Cardiac muscle cell (in vitro differentiated cells and primary cell): ENCODE data around the gene ELOVL6. TPM values are rescaled to one million over a fixed set of nuclear protein-coding genes. Genes with fewer than 3 reads are reported as not detected.

Experiments used
- DNase-seq, 2 donors: peaks; one replicate each; pipeline versions ENCODE4 v3.0.0 to v3.0.0-alpha.2; 2010 to 2017; ENCODE audit warnings: low read depth in 1 of 2, low spot score in 1 of 2
- H3K27ac ChIP-seq: fragments of 200-600 bp; sonication (generic); 2 replicates; pipeline ENCODE4 v1.5.1; 2016
- H3K27me3 ChIP-seq: fragments of 200-600 bp; sonication (generic); 2 replicates; pipeline ENCODE4 v1.6.0; 2016; ENCODE audit warnings: control low read depth
- H3K36me3 ChIP-seq: fragments of 200-600 bp; sonication (generic); 2 replicates; pipeline ENCODE4 v1.5.1; 2016; ENCODE audit warnings: control low read depth
- H3K4me1 ChIP-seq: fragments of 200-600 bp; sonication (generic); 2 replicates; pipeline ENCODE4 v1.8.1; 2017; ENCODE audit warnings: low read depth, mild to moderate bottlenecking, mixed run types
- H3K4me3 ChIP-seq: fragments of 200-600 bp; sonication (generic); 2 replicates; pipeline ENCODE4 v1.5.1; 2016; ENCODE audit warnings: mild to moderate bottlenecking
- H3K9me3 ChIP-seq: fragments of 200-600 bp; sonication (generic); 2 replicates; pipeline ENCODE4 v1.5.1; 2017; ENCODE audit warnings: low read depth, mild to moderate bottlenecking, control low read depth
- CTCF ChIP-seq: IDR thresholded peaks from 2 replicates; pipeline ENCODE4 v1.5.1; 2012; ENCODE audit warnings: low read depth, mild to moderate bottlenecking, low read length
- polyA plus RNA-seq: library from polyadenylated mRNA; unstranded; fragments of >200 nt; fragmentation: Nextera tagmentation; extraction: Ambion mirVana; gene quantifications from 2 replicates; pipeline ENCODE4 v1.2.1, GENCODE V29; 2016
- total RNA-seq: library from RNA; depleted of rRNA; stranded (reverse); fragments of >200 nt; gene quantifications from 2 replicates; pipeline ENCODE4 v1.2.3, GENCODE V29; 2016

The ELOVL6 gene
- total and polyA plus RNA-seq, 2 experiments from 2014 or later, result 32.3 to 50.1 TPM

DNA sequence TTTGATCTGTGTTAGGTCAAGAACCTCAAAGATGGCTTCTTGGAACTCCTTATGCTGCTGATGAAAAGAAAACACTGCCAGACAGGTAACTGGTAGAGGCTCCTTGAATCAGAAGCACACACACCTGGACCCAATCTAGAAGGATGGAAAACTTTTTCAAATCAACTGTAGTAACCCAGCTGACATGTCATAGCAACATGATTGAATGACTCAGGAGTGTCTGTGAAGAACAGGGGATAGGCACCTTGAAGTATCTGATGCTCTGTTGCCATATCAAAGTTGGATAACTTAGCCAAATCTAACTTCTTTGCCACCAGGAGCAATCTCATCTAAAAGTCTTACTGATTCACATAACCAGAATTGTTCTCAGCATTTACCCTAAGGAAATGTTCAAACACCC is 98.8 kb downstream of the ELOVL6 start:
- no peak for DNase-seq
- no peak for TF ChIP-seq CTCF
- no peaks in the 10 kb centered on the region for H3K9me3 ChIP-seq
- H3K4me3 ChIP-seq, result no peak overlapping the region
- H3K27ac ChIP-seq, result no peak overlapping the region
- H3K4me1 ChIP-seq, result peaks cover 13% of the 10 kb centered on the region
- no peaks in the 10 kb centered on the region for H3K27me3 ChIP-seq
- H3K36me3 ChIP-seq, result peaks cover 12% of the 10 kb centered on the region

DNA sequence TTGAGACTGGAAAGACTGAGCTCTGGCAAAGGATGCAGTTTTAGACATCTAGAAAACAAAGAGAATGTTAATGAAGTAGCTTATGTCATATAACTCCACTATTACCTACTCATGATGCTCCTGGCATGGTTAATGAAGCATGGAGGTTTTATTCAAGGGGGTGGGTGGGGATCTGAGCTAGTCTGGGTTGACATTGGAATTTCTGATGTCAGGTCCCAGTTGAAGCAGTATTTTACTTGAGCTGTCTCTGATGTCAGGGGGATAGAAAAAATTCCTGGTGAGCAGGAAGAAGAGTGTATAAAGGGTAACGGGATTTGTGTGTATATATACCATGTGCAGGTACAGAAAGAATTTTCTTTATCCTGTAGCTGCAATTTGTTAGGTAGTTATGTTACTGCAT is 102.0 kb downstream of the ELOVL6 start:
- Histone ChIP-seq H3K9me3 (no peaks in the 10 kb centered on the region), H3K36me3 (no peaks in the 10 kb centered on the region), H3K4me3 (no peak overlapping the region), H3K4me1 (peaks cover 9% of the 10 kb centered on the region), H3K27ac (peak overlapping the region; percentile 71), H3K27me3 (no peaks in the 10 kb centered on the region)
- TF ChIP-seq CTCF, result no peak
- no peak for DNase-seq

DNA sequence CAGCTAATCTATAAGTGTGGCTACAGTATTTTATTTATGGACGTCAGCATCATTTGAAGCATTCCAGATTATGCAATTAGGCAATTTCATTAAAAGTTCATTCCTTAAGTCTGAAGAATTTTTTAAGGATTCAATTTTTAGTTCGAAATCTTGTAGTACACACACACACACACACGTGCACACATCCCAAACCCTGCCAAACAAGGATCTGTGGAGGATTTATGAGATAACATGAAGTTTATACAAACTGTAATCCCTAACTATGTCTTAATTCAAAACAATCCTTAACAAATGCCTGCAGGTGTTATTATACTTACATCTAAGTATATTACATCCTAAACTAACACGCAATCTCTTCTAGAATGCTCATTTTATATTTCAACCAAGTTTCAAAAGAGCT is 105.8 kb downstream of the ELOVL6 start:
- H3K4me1 ChIP-seq, result peaks cover 16% of the 10 kb centered on the region
- TF ChIP-seq CTCF, result no peak
- no peaks in the 10 kb centered on the region for H3K27me3 ChIP-seq
- H3K4me3 ChIP-seq, result no peak overlapping the region
- no peak for DNase-seq
- no peak overlapping the region for H3K27ac ChIP-seq
- H3K9me3 ChIP-seq, result no peaks in the 10 kb centered on the region
- H3K36me3 ChIP-seq, result no peaks in the 10 kb centered on the region

DNA sequence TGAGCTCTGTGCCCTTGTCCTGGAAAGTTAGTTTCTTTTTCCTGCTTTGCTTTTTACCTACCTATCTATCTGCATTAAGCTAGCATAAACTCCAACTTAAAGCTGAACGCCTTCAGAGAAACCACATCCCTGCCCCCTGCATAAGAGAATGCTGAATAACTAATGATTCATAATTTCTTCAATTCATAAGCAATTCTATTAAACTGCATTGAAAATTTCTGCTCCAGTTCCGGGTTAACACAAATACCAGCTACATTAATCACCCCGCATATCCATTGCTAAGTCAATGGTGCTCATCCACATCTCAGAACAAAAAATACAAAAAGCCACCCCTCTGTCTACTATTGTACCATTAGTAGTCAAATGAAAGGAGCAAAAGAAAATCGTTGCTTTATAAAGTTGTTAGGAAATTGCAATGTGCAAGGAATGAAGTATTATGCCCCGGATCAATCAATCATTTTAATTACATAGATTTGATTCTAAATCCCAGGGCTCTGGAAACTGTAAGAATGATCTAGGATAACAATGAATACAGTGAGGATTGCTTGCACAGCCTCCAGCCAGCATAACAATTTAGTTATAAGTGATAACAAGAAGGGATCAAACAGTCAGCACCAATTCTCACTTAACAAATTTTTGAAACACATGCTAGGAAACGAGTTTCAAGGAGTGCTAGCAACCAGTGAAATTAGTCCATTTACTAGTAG is 106.8 kb downstream of the ELOVL6 start:
- Histone ChIP-seq H3K9me3 (no peaks in the 10 kb centered on the region), H3K4me3 (no peak overlapping the region), H3K4me1 (peaks cover 22% of the 10 kb centered on the region), H3K27ac (no peak overlapping the region), H3K36me3 (no peaks in the 10 kb centered on the region), H3K27me3 (no peaks in the 10 kb centered on the region)
- TF ChIP-seq CTCF, result no peak
- DNase-seq, result peak in 1 of 2 donors; percentile 64

GRCh38 chr4:110088670-110089069 is 109.7 kb downstream of the ELOVL6 start:
- Histone ChIP-seq H3K9me3 (no peaks in the 10 kb centered on the region), H3K27me3 (no peaks in the 10 kb centered on the region), H3K36me3 (no peaks in the 10 kb centered on the region), H3K4me1 (peaks cover 14% of the 10 kb centered on the region), H3K27ac (no peak overlapping the region), H3K4me3 (no peak overlapping the region)
- no peak for TF ChIP-seq CTCF
- peak in 1 of 2 donors; percentile 55 for DNase-seq
